ENCODE measurements around the gene MFAP3L.

DNA sequence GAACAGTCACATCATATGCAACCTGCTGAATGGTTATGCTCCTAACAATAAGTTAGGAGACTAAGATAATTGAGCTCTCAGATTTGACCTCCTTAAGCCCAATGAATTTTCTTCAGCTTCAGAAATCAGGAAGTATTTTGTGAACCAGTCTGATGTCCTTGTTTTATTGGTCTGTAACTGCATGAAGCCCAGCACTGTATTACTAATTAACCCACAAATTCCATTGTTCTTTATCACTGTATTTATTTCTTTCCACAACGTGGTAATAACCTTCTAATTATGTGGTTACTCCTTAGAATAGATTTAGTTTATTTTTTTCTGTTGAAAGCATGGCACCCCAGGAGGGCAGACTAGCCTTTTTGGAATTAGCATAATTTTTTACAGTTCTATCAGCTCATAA is 3.9 kb upstream of the MFAP3L start:
- TF ChIP-seq ZNF266 (tag by site-specific recombination; IDR thresholded peaks at IDR 0.05; ENCODE audit: low read depth) (no peak), ZNF530 (tag by site-specific recombination; IDR thresholded peaks at IDR 0.05; ENCODE audit: low read depth) (no peak)

All from HEK293 (cell line).